Neuronal stem cell (in vitro differentiated cells): ENCODE data around the gene OSBPL10.
A peak's percentile ranks its signal among the peaks of the same experiment; 100 is the strongest.

Experiments
- DNase-seq: peaks from one replicate; pipeline ENCODE4 v3.0.0-alpha.2; 2013; ENCODE audit warnings: low spot score
- H2AFZ ChIP-seq: one replicate; pipeline ENCODE4 v1.6.1; 2013; ENCODE audit warnings: mild to moderate bottlenecking, low read length, inconsistent platforms
- H2AK5ac ChIP-seq: 2 replicates; pipeline ENCODE4 v1.6.1; 2013; ENCODE audit warnings: low read depth, mild to moderate bottlenecking, inconsistent platforms, low read length, moderate library complexity, mixed read lengths
- H2BK120ac ChIP-seq: 2 replicates; pipeline ENCODE4 v1.6.1; 2013; ENCODE audit warnings: low read depth, mild to moderate bottlenecking, inconsistent platforms, low read length, moderate library complexity, mixed read lengths
- H2BK12ac ChIP-seq: one replicate; pipeline ENCODE4 v1.6.1; 2013; ENCODE audit warnings: low read length, inconsistent platforms
- H2BK15ac ChIP-seq: 2 replicates; pipeline ENCODE4 v1.6.1; 2013; ENCODE audit warnings: mild to moderate bottlenecking, low read length, inconsistent platforms, mixed read lengths
- H2BK5ac ChIP-seq: one replicate; pipeline ENCODE4 v1.6.1; 2013; ENCODE audit warnings: inconsistent platforms, mild to moderate bottlenecking, low read length, moderate library complexity
- H3K14ac ChIP-seq: one replicate; pipeline ENCODE4 v1.6.1; 2013; ENCODE audit warnings: low read length, inconsistent platforms
- H3K18ac ChIP-seq: 2 replicates; pipeline ENCODE4 v1.6.1; 2013; ENCODE audit warnings: low read length, inconsistent platforms
- H3K23ac ChIP-seq: 2 replicates; pipeline ENCODE4 v1.6.1; 2013; ENCODE audit warnings: low read depth, mild to moderate bottlenecking, mixed read lengths, low read length, inconsistent platforms; ENCODE audit not compliant: poor library complexity
- H3K27ac ChIP-seq: replicated peaks from 3 replicates; pipeline ENCODE4 v1.5.1; 2013; ENCODE audit warnings: low read length, inconsistent platforms
- H3K27me3 ChIP-seq, 3 experiments: 2 replicates each; pipeline ENCODE4 v1.6.1; 2013; ENCODE audit warnings: low read length in 3 of 3, mild to moderate bottlenecking in 2 of 3, inconsistent platforms in 1 of 3, low read depth in 1 of 3, mixed read lengths in 1 of 3, moderate library complexity in 1 of 3; ENCODE audit not compliant: control insufficient read depth in 3 of 3, insufficient read depth in 3 of 3
- H3K36me3 ChIP-seq, 2 donors: replicated peaks in 1 of 2; 2 replicates each; pipeline ENCODE4 v1.6.1; 2013; ENCODE audit warnings: low read length in 2 of 2; ENCODE audit not compliant: control insufficient read depth in 2 of 2, insufficient read depth in 2 of 2
- H3K4ac ChIP-seq: 2 replicates; pipeline ENCODE4 v1.6.1; 2013; ENCODE audit warnings: inconsistent platforms, mild to moderate bottlenecking, low read length, moderate library complexity
- H3K4me1 ChIP-seq, 2 donors: 1 replicate in 1 of 2; 2 replicates in 1 of 2; pipeline ENCODE4 v1.6.1; 2013; ENCODE audit warnings: low read length in 2 of 2, low read depth in 1 of 2; ENCODE audit not compliant: control insufficient read depth in 2 of 2, insufficient read depth in 1 of 2
- H3K4me2 ChIP-seq: one replicate; pipeline ENCODE4 v1.6.1; 2013; ENCODE audit warnings: mild to moderate bottlenecking, low read length, inconsistent platforms; ENCODE audit not compliant: insufficient read depth, poor library complexity, severe bottlenecking
- H3K4me3 ChIP-seq, 2 donors: 2 replicates each; pipeline ENCODE4 v1.5.1; 2013; ENCODE audit warnings: low read length in 2 of 2, mild to moderate bottlenecking in 2 of 2, inconsistent platforms in 1 of 2, moderate library complexity in 1 of 2
- H3K79me1 ChIP-seq: one replicate; pipeline ENCODE4 v1.6.1; 2013; ENCODE audit warnings: low read depth, mild to moderate bottlenecking, inconsistent platforms, low read length, moderate library complexity
- H3K9ac ChIP-seq: one replicate; pipeline ENCODE4 v1.6.1; 2013; ENCODE audit warnings: mild to moderate bottlenecking, low read depth, low read length, inconsistent platforms; ENCODE audit not compliant: poor library complexity
- H3K9me3 ChIP-seq, 2 donors: replicated peaks in 1 of 2; 2 replicates each; pipeline versions ENCODE3 to v1.6.1; 2013; ENCODE audit warnings: low read length in 2 of 2, mild to moderate bottlenecking in 2 of 2, inconsistent platforms in 1 of 2, low read depth in 1 of 2, mixed read lengths in 1 of 2, moderate library complexity in 1 of 2; ENCODE audit not compliant: control insufficient read depth in 2 of 2, insufficient read depth in 1 of 2
- H4K8ac ChIP-seq: one replicate; pipeline ENCODE4 v1.6.1; 2013; ENCODE audit warnings: low read depth, mild to moderate bottlenecking, inconsistent platforms, low read length, moderate library complexity
- H4K91ac ChIP-seq: one replicate; pipeline ENCODE4 v1.6.1; 2013; ENCODE audit warnings: low read length, low read depth, mild to moderate bottlenecking, inconsistent platforms; ENCODE audit not compliant: poor library complexity
- WGBS, 2 donors: extraction: QIAGEN DNeasy Blood & Tissue Kit; methylation state at CpG; one replicate each; pipeline ENCODE4 v1.1.7; 2013; ENCODE audit warnings: missing lambda C conversion rate in 2 of 2, mixed read lengths in 1 of 2; ENCODE audit not compliant: insufficient read length in 2 of 2, insufficient replicate concordance in 1 of 2; ENCODE audit errors: extremely low coverage in 2 of 2; 5-methylcytosine and 5-hydroxymethylcytosine counted together

Gene OSBPL10

GRCh38 chr3:31973081-31973480 is 8.0 kb downstream of the OSBPL10 start:
- Histone ChIP-seq H2AK5ac (no peak overlapping the region), H2AFZ (no peak overlapping the region), H3K4ac (no peak overlapping the region), H3K9ac (no peak overlapping the region), H3K4me3 (no peak overlapping the region), H3K4me2 (no peak overlapping the region), H4K8ac (no peak overlapping the region), H2BK15ac (no peak overlapping the region), H3K27me3 (no peaks in the 10 kb centered on the region), H3K9me3 (no peaks in the 10 kb centered on the region), H3K23ac (peak overlapping the region; percentile 36), H4K91ac (no peak overlapping the region), H3K79me1 (no peaks in the 10 kb centered on the region), H2BK120ac (no peak overlapping the region), H2BK12ac (no peak overlapping the region), H3K4me1 (peaks cover 0 to 7% of the 10 kb centered on the region in 2 donors), H3K27ac (no peak overlapping the region), H3K14ac (no peak overlapping the region), H3K36me3 (no peaks in the 10 kb centered on the region), H3K18ac (peak overlapping the region; percentile 41), H2BK5ac (no peak overlapping the region)
- no peak for DNase-seq
- WGBS, 2 donors = no CpG with 5 or more reads among the region's 4 CpGs

- Histone ChIP-seq H4K8ac (no peak overlapping the region), H3K9me3 (no peaks in the 10 kb centered on the region), H3K4me1 (peaks cover 0 to 7% of the 10 kb centered on the region in 2 donors), H3K23ac (no peak overlapping the region), H3K27me3 (no peaks in the 10 kb centered on the region), H2AFZ (no peak overlapping the region), H3K79me1 (no peaks in the 10 kb centered on the region), H3K27ac (no peak overlapping the region), H2BK120ac (no peak overlapping the region), H3K9ac (no peak overlapping the region), H4K91ac (no peak overlapping the region), H2AK5ac (no peak overlapping the region), H3K4me2 (no peak overlapping the region), H2BK15ac (no peak overlapping the region), H3K14ac (no peak overlapping the region), H3K36me3 (no peaks in the 10 kb centered on the region), H3K4me3 (no peak overlapping the region), H3K4ac (no peak overlapping the region), H3K18ac (no peak overlapping the region), H2BK5ac (no peak overlapping the region), H2BK12ac (no peak overlapping the region)
- WGBS, 2 donors = no CpG with 5 or more reads among the region's 3 CpGs
- no peak for DNase-seq
These were observed 9.5 kb downstream of the OSBPL10 start for GRCh38 chr3:31971607-31972006.

GRCh38 chr3:31968927-31969418 is 12.1 kb downstream of the OSBPL10 start:
- no peak overlapping the region for H3K4me3 ChIP-seq
- no peak overlapping the region for H2BK5ac ChIP-seq
- H2BK12ac ChIP-seq = no peak overlapping the region
- no peak overlapping the region for H4K8ac ChIP-seq
- H3K4me1 ChIP-seq = peaks cover 0 to 7% of the 10 kb centered on the region in 2 donors
- H3K23ac ChIP-seq = no peak overlapping the region
- H3K9ac ChIP-seq = no peak overlapping the region
- no peak overlapping the region for H3K4me2 ChIP-seq
- peak; percentile 30 for DNase-seq
- H2AK5ac ChIP-seq = no peak overlapping the region
- no peak overlapping the region for H3K14ac ChIP-seq
- H3K18ac ChIP-seq = no peak overlapping the region
- H3K27ac ChIP-seq = peak overlapping the region; percentile 79
- no CpG with 5 or more reads among the region's 6 CpGs for WGBS, 2 donors
- H3K9me3 ChIP-seq = no peaks in the 10 kb centered on the region
- no peak overlapping the region for H2BK15ac ChIP-seq
- H2AFZ ChIP-seq = no peak overlapping the region
- H3K27me3 ChIP-seq = no peaks in the 10 kb centered on the region
- H3K79me1 ChIP-seq = no peaks in the 10 kb centered on the region
- H3K36me3 ChIP-seq = no peaks in the 10 kb centered on the region
- no peak overlapping the region for H4K91ac ChIP-seq
- H2BK120ac ChIP-seq = no peak overlapping the region
- H3K4ac ChIP-seq = no peak overlapping the region

GRCh38 chr3:31968369-31968926 is 12.6 kb downstream of the OSBPL10 start:
- Histone ChIP-seq H3K4me2 (no peak overlapping the region), H3K27ac (no peak overlapping the region), H3K79me1 (no peaks in the 10 kb centered on the region), H2AK5ac (no peak overlapping the region), H3K36me3 (no peaks in the 10 kb centered on the region), H3K9ac (no peak overlapping the region), H3K9me3 (no peaks in the 10 kb centered on the region), H2BK12ac (no peak overlapping the region), H2AFZ (no peak overlapping the region), H3K14ac (no peak overlapping the region), H2BK5ac (no peak overlapping the region), H3K4me3 (no peak overlapping the region), H2BK15ac (no peak overlapping the region), H3K4ac (no peak overlapping the region), H3K18ac (no peak overlapping the region), H3K27me3 (no peaks in the 10 kb centered on the region), H3K4me1 (peaks cover 0 to 7% of the 10 kb centered on the region in 2 donors), H2BK120ac (no peak overlapping the region), H3K23ac (no peak overlapping the region), H4K91ac (no peak overlapping the region), H4K8ac (no peak overlapping the region)
- WGBS, 2 donors = no CpG with 5 or more reads among the region's 2 CpGs
- no peak for DNase-seq
